Measurements from ENCODE around the gene SGMS1.

DNA sequence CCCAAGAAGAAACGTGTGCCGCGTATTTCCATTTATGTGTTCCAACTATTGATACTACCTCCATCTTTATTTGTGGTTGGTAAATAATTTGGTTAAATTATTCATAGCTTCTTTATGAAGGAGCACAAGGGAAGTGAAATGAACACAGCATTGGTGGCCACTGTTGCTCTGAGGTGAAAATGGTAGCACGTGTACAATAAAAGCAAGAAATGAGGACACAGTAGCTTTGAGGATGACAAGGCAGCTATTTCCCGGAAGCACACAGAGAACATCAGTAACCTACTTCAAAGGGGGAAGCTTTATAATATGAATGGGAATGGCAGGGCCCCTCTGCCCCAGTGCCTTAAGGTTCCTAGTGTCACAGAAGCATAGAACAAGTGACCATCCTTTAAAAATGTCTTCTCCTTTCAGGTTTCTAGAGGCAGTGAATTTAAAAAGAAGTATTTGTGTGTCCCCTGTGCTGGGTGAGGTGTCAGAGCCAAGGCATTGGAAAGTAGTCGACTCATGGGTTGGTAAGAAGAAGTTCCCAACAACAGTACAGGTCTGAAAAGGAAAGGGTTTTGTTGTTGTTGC, 78.8 kb downstream of the SGMS1 start:
- no peak for TF ChIP-seq POLR2AphosphoS5 (IDR thresholded peaks at IDR 0.05; ENCODE audit: insufficient read depth in 1 of 2, low read depth in 1 of 2)
- TF ChIP-seq, protein P1, sequence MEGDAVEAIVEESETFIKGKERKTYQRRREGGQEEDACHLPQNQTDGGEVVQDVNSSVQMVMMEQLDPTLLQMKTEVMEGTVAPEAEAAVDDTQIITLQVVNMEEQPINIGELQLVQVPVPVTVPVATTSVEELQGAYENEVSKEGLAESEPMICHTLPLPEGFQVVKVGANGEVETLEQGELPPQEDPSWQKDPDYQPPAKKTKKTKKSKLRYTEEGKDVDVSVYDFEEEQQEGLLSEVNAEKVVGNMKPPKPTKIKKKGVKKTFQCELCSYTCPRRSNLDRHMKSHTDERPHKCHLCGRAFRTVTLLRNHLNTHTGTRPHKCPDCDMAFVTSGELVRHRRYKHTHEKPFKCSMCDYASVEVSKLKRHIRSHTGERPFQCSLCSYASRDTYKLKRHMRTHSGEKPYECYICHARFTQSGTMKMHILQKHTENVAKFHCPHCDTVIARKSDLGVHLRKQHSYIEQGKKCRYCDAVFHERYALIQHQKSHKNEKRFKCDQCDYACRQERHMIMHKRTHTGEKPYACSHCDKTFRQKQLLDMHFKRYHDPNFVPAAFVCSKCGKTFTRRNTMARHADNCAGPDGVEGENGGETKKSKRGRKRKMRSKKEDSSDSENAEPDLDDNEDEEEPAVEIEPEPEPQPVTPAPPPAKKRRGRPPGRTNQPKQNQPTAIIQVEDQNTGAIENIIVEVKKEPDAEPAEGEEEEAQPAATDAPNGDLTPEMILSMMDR (IDR thresholded peaks at IDR 0.05): no peak
- no peak for TF ChIP-seq POLR2A (IDR thresholded peaks at IDR 0.05)

All from vagina (tissue), 2 donors.